ENCODE results near the gene ZBTB7C.

ZBTB7C gene

GRCh38 chr18:48191494-48191893 is 217.7 kb downstream of the ZBTB7C start:
- no peak for DNase-seq (ENCODE audit: low read depth)
- no peak for TF ChIP-seq CTCF (IDR thresholded peaks at IDR 0.05; ENCODE audit: control insufficient read depth, extremely low read depth, insufficient read depth)
- no peak overlapping the region for H3K4me3 ChIP-seq (ENCODE audit: low read depth, low read length)

GRCh38 chr18:48190994-48191393 is 218.2 kb downstream of the ZBTB7C start:
- no peak overlapping the region for H3K4me3 ChIP-seq (ENCODE audit: low read depth, low read length)
- TF ChIP-seq CTCF (IDR thresholded peaks at IDR 0.05; ENCODE audit: control insufficient read depth, extremely low read depth, insufficient read depth) = no peak
- DNase-seq (ENCODE audit: low read depth) = no peak

GRCh38 chr18:48188609-48189008 is 220.6 kb downstream of the ZBTB7C start:
- no peak for TF ChIP-seq CTCF (IDR thresholded peaks at IDR 0.05; ENCODE audit: control insufficient read depth, extremely low read depth, insufficient read depth)
- DNase-seq (ENCODE audit: low read depth) = no peak
- no peak overlapping the region for H3K4me3 ChIP-seq (ENCODE audit: low read depth, low read length)

- no peak for TF ChIP-seq CTCF (IDR thresholded peaks at IDR 0.05; ENCODE audit: control insufficient read depth, extremely low read depth, insufficient read depth)
- no peak overlapping the region for H3K4me3 ChIP-seq (ENCODE audit: low read depth, low read length)
- DNase-seq (ENCODE audit: low read depth) = no peak
These were observed 222.3 kb downstream of the ZBTB7C start for GRCh38 chr18:48186861-48187260.

GRCh38 chr18:48186131-48186766 is 222.9 kb downstream of the ZBTB7C start:
- TF ChIP-seq CTCF (IDR thresholded peaks at IDR 0.05; ENCODE audit: control insufficient read depth, extremely low read depth, insufficient read depth) = no peak
- DNase-seq (ENCODE audit: low read depth) = no peak
- H3K4me3 ChIP-seq (ENCODE audit: low read depth, low read length) = no peak overlapping the region

- DNase-seq (ENCODE audit: low read depth) = no peak
- H3K4me3 ChIP-seq (ENCODE audit: low read depth, low read length) = no peak overlapping the region
- no peak for TF ChIP-seq CTCF (IDR thresholded peaks at IDR 0.05; ENCODE audit: control insufficient read depth, extremely low read depth, insufficient read depth)
These were observed 225.1 kb downstream of the ZBTB7C start for GRCh38 chr18:48184118-48184517.

- DNase-seq (ENCODE audit: low read depth) = no peak
- no peak for TF ChIP-seq CTCF (IDR thresholded peaks at IDR 0.05; ENCODE audit: control insufficient read depth, extremely low read depth, insufficient read depth)
- H3K4me3 ChIP-seq (ENCODE audit: low read depth, low read length) = no peak overlapping the region
These were observed 225.6 kb downstream of the ZBTB7C start for GRCh38 chr18:48183613-48184012.

All from LNCaP clone FGC (cell line).